Adrenal gland (tissue), 5 donors: Measurements from ENCODE around the gene PPP2R5B.

ENCODE experiments used
- CTCF ChIP-seq, 6 experiments: fragments of 450-650 bp in 4 of 6; fragments of 200-600 bp in 2 of 6; sonication (generic) in 1 of 6; IDR thresholded peaks; 1 replicate in 5 of 6; 2 replicates in 1 of 6; pipeline versions ENCODE4 v1.5.1 to v1.8.0; 2016 to 2021; ENCODE audit warnings: antibody characterized with exemption in 6 of 6, mild to moderate bottlenecking in 2 of 6, moderate library complexity in 1 of 6
- POLR2A ChIP-seq, 2 donors: fragments of 450-650 bp; IDR thresholded peaks; one replicate each; pipeline ENCODE4 v1.6.1; 2017; ENCODE audit warnings: antibody characterized with exemption in 2 of 2, mild to moderate bottlenecking in 2 of 2, moderate library complexity in 1 of 2
- donor health status: DM: no; HTN: no; CAD: no.

GRCh38 chr11:64935359-64936081 is 11.0 kb downstream of the PPP2R5B start, which contains the start of gene GPHA2:
- no peak for TF ChIP-seq CTCF (IDR thresholded peaks at IDR 0.05)
- TF ChIP-seq POLR2A (IDR thresholded peaks at IDR 0.05) = no peak
